Hematopoietic multipotent progenitor cell treated with erythropoietin and hydrocortisone succinate and interleukin-3 and kit ligand, for 6 days (in vitro differentiated cells): Measurements from ENCODE around the gene CLDN20.
A peak's percentile ranks its signal among the peaks of the same experiment; 100 is the strongest.
"Not testable (repeated sequence)": the region's sequence is repeated elsewhere in the genome, so short reads cannot be mapped to it uniquely, and the experiment has no call there.

Source experiments
- DNase-seq: peaks from one replicate; pipeline ENCODE4 v3.0.0-alpha.2; 2015

The CLDN20 gene

DNA sequence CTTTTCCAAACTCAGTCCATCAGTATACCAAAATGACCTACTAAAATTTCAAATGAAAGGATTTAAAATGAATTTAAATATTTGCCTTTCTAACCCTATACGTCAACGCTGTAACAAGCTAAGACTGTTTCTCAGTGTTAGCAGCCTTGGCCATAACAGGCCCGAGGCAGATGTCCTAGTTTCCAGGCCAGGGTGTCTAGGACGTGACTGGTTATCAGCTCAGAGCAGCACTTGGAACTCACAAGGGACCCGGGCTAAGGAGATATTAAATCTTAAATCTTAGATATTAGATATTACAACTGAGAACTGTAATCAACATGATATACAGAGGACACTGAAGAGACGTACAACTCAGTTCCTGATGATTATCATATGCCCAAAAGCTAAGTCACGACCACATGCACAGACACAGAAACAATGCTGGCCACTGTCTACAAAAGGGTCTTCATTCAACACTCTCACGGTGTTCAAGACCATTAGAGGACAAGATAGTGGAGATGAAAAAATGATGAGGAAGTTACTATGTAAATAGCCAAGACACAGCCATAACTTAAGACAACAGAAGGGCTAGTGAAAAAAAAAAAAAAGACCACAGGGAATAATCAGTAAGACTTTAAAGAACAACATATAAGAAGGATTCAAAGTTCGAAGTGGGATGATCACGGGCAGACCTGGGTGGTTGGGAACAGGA, at the start of gene CLDN20:
Gene CLDN20, plus strand, starts transcription at position 641 of the 691 bp plus-strand sequence. CDS start 11,707 bp downstream, outside the sequence.
- DNase-seq: peak; percentile 6

GRCh38 chr6:155215906-155216305, 47.9 kb upstream of the CLDN20 start:
- DNase-seq: no peak

DNA sequence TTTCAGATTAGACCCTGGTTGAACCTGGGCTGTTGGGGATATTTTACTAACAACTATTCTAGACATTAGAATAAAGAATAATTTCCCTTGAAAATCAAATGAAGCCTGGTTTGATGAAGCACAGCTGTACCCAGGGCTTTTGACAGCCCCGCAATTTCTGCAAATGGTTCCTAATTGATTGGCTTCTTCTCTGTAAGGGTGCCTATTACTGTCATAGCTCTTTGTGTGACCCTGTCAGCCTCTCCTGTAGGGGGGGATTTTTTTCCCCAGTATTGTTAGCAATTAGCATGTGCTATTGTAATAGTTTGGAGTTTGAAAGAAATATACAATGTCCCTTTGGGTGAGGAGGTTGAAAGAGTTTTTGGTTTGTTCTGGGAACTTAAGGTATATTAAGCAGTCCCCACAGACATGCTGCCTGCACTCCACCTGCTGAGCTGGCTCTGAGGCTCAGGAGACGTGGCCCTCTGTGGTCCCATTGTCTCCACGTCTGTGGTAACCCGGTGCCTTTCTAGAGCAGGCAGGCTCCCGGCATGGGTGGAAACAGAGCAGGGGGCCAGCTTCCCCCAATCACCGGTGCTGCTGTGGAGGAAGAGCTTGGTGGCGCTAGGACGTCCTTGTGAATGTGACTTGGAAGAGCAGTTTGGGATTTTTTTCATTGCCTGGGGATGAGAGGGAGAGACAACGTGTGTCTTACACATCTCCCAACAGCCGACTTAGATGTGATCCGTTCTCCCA, 47.3 kb upstream of the CLDN20 start:
- no peak for DNase-seq

DNA sequence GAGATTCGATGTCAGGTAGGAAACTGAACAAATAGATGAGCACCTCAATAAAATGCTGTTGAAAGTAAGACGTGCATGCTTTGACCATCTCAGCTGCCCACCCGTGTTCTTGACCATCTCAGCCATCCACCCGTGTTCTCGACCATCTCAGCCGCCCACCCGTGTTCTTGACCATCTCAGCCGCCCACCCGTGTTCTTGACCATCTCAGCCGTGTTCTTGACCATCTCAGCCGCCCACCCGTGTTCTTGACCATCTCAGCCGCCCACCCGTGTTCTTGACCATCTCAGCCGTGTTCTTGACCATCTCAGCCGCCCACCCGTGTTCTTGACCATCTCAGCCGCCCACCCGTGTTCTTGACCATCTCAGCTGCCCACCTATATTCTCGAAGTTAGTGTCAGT, 45.1 kb upstream of the CLDN20 start:
- DNase-seq: not testable (repeated sequence)

- no peak for DNase-seq
These were observed 44.5 kb upstream of the CLDN20 start for GRCh38 chr6:155219299-155219698.

DNA sequence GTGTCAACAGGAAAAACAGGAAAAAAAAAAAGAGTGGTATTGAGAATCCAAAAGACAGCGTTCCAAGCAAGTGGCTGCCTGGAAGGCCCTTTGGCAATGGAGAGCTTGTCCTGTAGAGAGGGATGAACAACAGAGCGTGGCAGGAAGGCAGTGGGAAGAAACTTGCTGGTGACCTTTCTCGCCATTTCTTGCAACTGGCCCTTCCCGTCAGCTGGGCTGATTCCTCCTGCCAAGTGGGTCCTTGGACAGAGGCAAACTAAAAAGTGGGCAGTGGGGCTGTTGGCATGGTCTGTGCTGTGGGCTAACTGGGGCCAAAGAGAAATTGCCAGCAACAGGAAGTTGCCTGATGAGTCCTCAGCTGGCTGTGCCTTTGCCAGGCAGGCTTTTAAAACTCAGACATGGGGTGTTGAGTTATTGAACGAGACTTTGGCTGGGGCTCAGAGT, 43.9 kb upstream of the CLDN20 start:
- DNase-seq: no peak

DNA sequence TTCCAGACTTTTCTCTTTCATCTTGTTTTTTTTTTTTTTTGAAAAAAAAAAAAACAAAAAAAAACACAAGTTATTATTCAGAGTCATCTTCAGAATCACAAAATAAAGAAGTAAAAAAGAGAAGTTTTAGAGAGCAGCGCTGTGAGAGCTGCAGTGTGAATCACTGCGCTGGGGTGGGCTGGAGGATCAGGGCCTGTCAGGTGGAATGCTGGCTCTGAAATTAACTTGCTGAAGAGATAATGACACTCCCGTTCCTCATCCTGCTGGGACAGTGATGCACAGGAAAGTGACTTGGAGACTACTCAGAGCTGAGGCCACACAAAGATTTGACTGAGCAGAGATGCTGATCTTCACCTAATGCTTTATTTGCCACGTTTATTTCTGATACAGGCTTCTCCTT, 42.7 kb upstream of the CLDN20 start:
- no peak for DNase-seq

GRCh38 chr6:155222506-155222905, 41.3 kb upstream of the CLDN20 start:
- DNase-seq: no peak

DNA sequence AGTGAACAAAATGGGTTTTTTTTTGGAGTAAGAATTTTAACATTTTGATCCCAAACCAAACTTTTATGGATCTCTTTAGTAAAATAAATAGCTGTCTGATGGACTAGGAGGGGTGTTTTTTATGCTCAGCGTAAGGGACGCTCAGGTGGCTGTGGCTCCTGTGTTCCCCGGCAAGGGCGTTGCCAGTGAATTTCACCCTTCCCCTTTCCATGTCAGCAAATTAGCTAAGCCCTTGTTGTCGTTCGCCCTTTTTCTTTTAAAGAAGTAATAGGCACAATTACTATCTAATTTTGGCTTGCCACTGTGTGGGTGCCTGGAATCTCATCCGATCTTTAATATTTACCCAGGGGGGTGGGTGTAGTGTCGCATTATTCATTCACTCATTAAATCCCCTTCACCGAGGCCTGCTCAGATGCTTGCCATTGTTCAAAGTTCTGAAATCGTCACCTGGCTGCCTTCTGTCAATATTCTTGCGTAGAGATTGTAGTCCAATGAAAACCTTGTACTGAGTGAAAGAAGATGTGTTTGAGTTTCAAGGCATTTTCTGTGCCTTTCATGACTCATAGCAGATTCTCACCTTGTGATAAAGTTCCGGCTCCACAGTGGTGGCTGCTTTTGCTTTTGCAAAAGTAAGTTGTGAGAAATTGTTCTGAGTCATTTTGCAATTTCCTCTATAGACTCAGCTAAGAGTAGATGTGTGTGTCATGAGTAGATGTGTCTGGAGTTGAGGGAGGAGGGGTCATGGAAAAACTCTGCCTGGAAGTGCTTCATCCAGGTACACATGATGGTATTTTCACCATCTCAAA, 40.0 kb upstream of the CLDN20 start:
- peak; percentile 42 for DNase-seq

DNA sequence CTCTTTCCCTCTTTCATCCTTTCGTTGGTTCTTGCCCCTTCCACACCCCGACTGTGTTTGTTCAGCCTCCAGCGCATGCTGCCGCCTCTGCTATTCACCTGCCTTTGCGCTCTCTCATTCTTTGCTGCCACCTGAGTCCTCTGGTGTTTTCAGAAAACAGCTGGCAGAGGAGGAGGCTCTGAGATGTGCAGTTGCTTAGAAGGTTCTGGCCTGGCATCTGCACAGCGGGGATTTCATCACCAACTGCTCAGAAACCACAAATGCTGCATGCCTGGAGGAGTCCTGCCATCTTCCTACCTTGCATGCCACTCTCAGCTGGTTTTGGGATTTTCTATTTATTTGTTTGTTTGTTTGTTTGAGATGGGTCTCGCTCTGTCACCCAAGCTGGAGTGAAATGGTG, 39.2 kb upstream of the CLDN20 start:
- peak; percentile 15 for DNase-seq

DNA sequence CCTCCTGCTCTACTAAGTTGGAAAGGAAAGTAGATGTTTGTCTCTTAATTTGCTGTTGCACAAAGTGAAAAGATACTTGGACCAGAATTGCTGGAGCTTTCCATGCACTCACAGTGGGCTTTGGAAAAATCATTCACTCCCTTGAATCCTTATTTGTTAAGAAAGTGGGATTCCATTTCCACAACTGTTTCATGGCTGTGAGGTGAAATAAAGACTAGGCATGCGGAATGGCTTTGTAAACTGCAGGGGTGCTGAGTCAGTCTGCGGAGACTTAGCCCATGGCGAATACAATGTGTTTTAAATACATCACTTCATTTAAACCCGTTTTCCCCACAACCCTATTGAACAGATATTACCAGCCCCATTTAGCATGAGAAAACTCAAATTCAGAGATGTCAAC, 36.8 kb upstream of the CLDN20 start:
- DNase-seq: no peak

- DNase-seq: no peak
These were observed 35.2 kb upstream of the CLDN20 start for GRCh38 chr6:155228546-155229166.

- DNase-seq: not testable (repeated sequence)
These were observed 32.8 kb upstream of the CLDN20 start for GRCh38 chr6:155230975-155231374.

GRCh38 chr6:155232848-155233247, 31.0 kb upstream of the CLDN20 start:
- no peak for DNase-seq

DNA sequence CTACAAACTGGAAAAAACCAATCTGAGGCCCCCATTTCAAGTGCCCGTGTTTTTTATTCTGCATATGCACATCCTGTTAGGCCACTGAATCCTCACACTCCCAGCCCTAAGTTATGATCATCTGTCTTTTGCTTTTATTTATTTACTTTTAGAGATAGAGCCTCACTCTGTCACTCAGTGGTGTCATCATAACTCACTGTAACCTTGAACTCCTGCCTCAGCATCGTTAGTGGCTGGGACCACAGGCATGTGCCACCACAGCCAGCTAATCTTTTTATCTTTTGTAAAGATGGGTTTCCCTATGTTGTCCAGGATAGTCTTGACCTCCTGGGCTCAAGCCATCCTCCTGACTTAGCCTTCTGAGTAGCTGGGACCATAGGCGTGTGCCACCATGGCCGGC, 29.6 kb upstream of the CLDN20 start:
- no peak for DNase-seq

DNA sequence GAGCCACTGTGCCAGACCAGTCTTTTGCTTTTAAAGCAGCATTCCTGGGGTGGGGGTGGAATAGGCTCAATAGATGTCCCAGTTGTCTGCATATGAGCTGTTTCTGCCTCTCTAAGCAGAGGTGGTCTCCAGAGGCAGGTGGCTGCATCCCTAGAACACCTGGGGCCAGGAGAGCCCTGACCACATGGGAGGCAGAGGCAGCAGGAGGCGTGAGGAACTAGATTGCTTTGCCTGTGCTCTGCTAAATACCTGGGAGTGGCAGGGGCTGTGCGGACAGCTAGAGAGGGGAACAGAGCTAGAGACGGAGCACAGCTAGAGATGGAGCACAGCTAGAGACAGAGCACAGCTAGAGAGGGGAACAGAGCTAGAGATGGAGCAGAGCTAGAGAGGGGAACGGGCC, 29.1 kb upstream of the CLDN20 start:
- DNase-seq: no peak

- no peak for DNase-seq
These were observed 28.7 kb upstream of the CLDN20 start for GRCh38 chr6:155235087-155235486.

DNA sequence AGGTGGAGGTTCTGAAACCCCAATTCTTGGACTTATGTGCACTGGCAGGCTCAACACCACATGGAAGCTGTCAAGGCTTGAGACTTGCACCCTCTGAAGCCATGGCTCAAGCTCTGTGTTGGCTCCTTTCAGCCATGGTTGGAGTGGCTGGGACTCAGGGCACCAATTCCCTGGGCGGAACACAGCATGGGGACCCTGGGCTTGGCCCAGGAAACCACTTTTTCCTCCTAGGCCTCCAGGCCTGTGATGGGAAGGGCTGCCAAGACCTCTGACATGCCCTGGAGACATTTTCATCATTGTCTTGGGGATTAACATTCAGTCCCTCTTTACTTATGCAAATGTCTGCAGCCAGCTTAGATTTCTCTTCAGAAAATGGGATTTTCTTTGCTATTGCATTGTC, 26.2 kb upstream of the CLDN20 start:
- DNase-seq: no peak

DNA sequence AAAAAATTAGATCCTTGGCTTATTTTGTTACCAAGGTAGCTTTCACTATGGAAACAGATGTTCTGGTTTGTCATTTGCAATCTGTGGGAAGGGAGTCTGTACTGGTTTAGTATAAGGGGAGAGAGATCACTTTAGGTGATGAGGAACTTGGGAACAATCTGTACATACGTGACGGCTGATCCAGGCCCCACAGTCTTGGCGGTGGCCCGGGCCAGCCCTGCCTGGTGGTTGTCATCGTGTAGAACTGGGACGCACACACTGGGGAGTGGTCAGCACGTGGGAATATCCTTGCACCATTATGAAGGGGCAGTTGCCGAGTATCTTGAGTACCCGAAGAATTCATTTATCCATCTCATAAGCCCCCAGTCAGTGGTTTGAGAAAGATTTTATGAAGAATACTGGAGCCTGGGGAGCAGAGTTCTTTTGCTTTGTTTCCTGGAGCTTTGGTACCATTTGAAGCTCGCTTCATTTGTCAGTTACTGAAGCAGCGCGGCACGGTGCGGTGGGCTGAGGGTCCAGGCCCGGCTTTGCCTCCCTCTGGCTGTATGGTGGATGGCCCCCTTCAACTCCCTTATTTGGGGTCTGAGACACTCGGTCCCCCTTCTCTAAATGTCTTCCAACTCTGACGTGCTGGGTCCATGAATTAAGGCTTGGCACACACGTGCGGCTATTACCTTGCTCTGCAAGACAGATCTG, 22.8 kb upstream of the CLDN20 start:
- DNase-seq: no peak

DNA sequence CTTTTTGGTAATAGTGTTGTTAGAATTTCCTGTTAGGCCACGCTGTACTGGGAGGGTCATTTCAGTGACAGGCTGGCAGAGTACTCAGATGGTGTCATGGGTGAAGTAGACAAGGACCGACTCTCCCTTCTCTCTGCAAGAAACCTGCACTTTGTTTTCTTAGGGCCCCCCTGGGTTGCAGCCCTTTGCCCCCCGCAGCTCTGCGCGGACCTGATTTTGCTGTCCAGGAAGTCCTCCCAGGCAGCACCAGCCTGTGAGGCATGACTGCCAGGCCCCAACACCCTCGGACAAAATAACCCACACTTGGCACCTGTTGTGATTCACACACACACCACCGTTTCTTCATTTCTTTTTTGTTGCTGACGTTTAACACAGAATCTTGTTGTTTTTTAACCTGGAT, 21.8 kb upstream of the CLDN20 start:
- no peak for DNase-seq

- no peak for DNase-seq
These were observed 19.4 kb upstream of the CLDN20 start for GRCh38 chr6:155244434-155244833.

DNA sequence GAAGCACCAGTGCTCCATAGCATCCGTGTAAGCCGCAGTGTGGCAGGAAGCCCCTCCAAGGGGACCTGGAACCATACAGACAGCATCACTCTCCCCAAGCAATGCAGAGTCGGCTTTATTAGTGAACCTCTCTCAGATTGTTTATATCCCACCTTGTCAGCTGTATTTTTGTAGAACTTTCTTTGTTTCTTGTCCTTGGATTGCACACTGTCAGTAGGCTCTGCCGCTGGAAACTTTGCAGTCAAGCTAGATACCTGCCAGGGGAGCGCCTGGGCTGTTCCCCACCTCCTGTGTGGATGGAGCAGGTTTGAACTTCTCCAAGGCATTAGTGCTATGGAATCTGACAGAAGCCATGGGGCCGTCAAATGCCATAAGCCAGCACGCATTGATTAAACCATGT, 18.6 kb upstream of the CLDN20 start:
- no peak for DNase-seq

GRCh38 chr6:155245831-155246230, 18.0 kb upstream of the CLDN20 start:
- no peak for DNase-seq
